ENCODE results near the gene PPP1R7. TPM values are rescaled to one million over a fixed set of nuclear protein-coding genes. Genes with fewer than 3 reads are reported as not detected.
A peak's percentile ranks its signal among the peaks of the same experiment; 100 is the strongest.

PPP1R7 gene
- total RNA-seq, 3 donors from 2014 or later (not counting 1 experiment from before 2014, with no cell fraction given), result 57.8 to 66.3 (median 60.4) TPM

- H3K4me1 Mint-ChIP-seq, result peaks cover 8 to 14% of the 10 kb centered on the region in 2 donors
- intact Hi-C loops (cut with micrococcal nuclease), result no loop called here
- no peak overlapping the region for H3K4me3 Mint-ChIP-seq
- no peaks in the 10 kb centered on the region for H3K27me3 Mint-ChIP-seq (ENCODE audit: low read depth in 2 of 2)
- no peak overlapping the region for H3K27ac ChIP-seq (ENCODE audit: low read length)
- peaks cover 12% of the 10 kb centered on the region for H3K4me1 ChIP-seq (ENCODE audit: control insufficient read depth, insufficient read depth, low read length)
- no peaks in the 10 kb centered on the region for H3K9me3 Mint-ChIP-seq
- H3K36me3 Mint-ChIP-seq, result no peaks in the 10 kb centered on the region
- no peaks in the 10 kb centered on the region for H3K27me3 ChIP-seq (ENCODE audit: control insufficient read depth, insufficient read depth, low read length)
- no peak overlapping the region for H3K4me3 ChIP-seq (ENCODE audit: low read length)
- no peaks in the 10 kb centered on the region for H3K9me3 ChIP-seq (ENCODE audit: control insufficient read depth, insufficient read depth, low read length)
- TF ChIP-seq, protein P1, sequence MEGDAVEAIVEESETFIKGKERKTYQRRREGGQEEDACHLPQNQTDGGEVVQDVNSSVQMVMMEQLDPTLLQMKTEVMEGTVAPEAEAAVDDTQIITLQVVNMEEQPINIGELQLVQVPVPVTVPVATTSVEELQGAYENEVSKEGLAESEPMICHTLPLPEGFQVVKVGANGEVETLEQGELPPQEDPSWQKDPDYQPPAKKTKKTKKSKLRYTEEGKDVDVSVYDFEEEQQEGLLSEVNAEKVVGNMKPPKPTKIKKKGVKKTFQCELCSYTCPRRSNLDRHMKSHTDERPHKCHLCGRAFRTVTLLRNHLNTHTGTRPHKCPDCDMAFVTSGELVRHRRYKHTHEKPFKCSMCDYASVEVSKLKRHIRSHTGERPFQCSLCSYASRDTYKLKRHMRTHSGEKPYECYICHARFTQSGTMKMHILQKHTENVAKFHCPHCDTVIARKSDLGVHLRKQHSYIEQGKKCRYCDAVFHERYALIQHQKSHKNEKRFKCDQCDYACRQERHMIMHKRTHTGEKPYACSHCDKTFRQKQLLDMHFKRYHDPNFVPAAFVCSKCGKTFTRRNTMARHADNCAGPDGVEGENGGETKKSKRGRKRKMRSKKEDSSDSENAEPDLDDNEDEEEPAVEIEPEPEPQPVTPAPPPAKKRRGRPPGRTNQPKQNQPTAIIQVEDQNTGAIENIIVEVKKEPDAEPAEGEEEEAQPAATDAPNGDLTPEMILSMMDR (IDR thresholded peaks at IDR 0.05), result no peak
- WGBS (ENCODE audit: insufficient coverage), result 74% methylated on average over 10 of the region's 10 CpGs
- H3K36me3 ChIP-seq (ENCODE audit: control insufficient read depth, insufficient read depth, low read length), result no peaks in the 10 kb centered on the region
- no peak overlapping the region for H3K27ac Mint-ChIP-seq
- no peak for ATAC-seq
- no peak for DNase-seq
These were observed 63.9 kb downstream of the PPP1R7 start for GRCh38 chr2:241214209-241214608.

DNA sequence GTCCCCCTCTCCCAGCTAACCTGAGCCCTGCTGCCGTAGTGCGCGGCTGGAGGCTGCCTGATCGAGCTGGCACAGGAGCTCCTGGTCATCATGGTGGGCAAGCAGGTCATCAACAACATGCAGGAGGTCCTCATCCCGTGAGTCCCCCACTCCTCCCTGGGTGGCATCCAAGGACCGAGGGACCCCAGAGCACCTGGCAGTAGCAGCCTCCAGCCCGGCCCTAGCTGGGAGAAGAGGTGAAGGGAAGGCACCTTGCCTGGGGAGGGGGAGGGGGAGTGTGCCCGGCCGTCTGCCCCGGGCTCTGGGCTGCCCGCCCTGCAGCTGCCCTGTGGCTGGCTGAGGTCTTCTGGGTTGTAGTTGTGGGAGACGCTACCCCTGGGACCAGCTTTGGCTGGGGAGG is 64.5 kb downstream of the PPP1R7 start:
- no peak overlapping the region for H3K4me3 Mint-ChIP-seq
- no peaks in the 10 kb centered on the region for H3K27me3 ChIP-seq (ENCODE audit: control insufficient read depth, insufficient read depth, low read length)
- ATAC-seq (no peak), DNase-seq (no peak)
- peaks cover 12% of the 10 kb centered on the region for H3K4me1 ChIP-seq (ENCODE audit: control insufficient read depth, insufficient read depth, low read length)
- no peak overlapping the region for H3K4me3 ChIP-seq (ENCODE audit: low read length)
- no peaks in the 10 kb centered on the region for H3K27me3 Mint-ChIP-seq (ENCODE audit: low read depth in 2 of 2)
- H3K36me3 Mint-ChIP-seq, result no peaks in the 10 kb centered on the region
- 88% methylated on average over 12 of the region's 12 CpGs for WGBS (ENCODE audit: insufficient coverage)
- no peaks in the 10 kb centered on the region for H3K9me3 ChIP-seq (ENCODE audit: control insufficient read depth, insufficient read depth, low read length)
- H3K36me3 ChIP-seq (ENCODE audit: control insufficient read depth, insufficient read depth, low read length), result no peaks in the 10 kb centered on the region
- H3K27ac Mint-ChIP-seq, result no peak overlapping the region
- peaks cover 12 to 16% of the 10 kb centered on the region in 2 donors for H3K4me1 Mint-ChIP-seq
- H3K9me3 Mint-ChIP-seq, result no peaks in the 10 kb centered on the region
- intact Hi-C loops (cut with micrococcal nuclease), result no loop called here
- TF ChIP-seq, protein P1 (IDR thresholded peaks at IDR 0.05), result no peak
- H3K27ac ChIP-seq (ENCODE audit: low read length), result no peak overlapping the region

GRCh38 chr2:241215421-241215820 is 65.2 kb downstream of the PPP1R7 start:
- WGBS (ENCODE audit: insufficient coverage), result 61% methylated on average over 9 of the region's 9 CpGs

More at GRCh38 chr2:241215421-241215820, 65.2 kb downstream of the PPP1R7 start:
- ATAC-seq, result no peak
- no peaks in the 10 kb centered on the region for H3K9me3 Mint-ChIP-seq
- H3K27ac Mint-ChIP-seq, result no peak overlapping the region
- peaks cover 12 to 16% of the 10 kb centered on the region in 2 donors for H3K4me1 Mint-ChIP-seq
- no peaks in the 10 kb centered on the region for H3K36me3 Mint-ChIP-seq
- DNase-seq, result peak in 1 of 2 donors; percentile 31
- Histone ChIP-seq H3K27me3 (ENCODE audit: control insufficient read depth, insufficient read depth, low read length) (no peaks in the 10 kb centered on the region), H3K36me3 (ENCODE audit: control insufficient read depth, insufficient read depth, low read length) (no peaks in the 10 kb centered on the region), H3K9me3 (ENCODE audit: control insufficient read depth, insufficient read depth, low read length) (no peaks in the 10 kb centered on the region), H3K4me1 (ENCODE audit: control insufficient read depth, insufficient read depth, low read length) (peaks cover 12% of the 10 kb centered on the region), H3K27ac (ENCODE audit: low read length) (no peak overlapping the region), H3K4me3 (ENCODE audit: low read length) (no peak overlapping the region)
- no peaks in the 10 kb centered on the region for H3K27me3 Mint-ChIP-seq (ENCODE audit: low read depth in 2 of 2)
- H3K4me3 Mint-ChIP-seq, result no peak overlapping the region
- TF ChIP-seq, protein P1 (IDR thresholded peaks at IDR 0.05), result no peak
- intact Hi-C loops (cut with micrococcal nuclease), result no loop called here
